NCI-H82 (cell line): Measurements from ENCODE around the gene FBXO41.
"Not testable (repeated sequence)": the region's sequence is repeated elsewhere in the genome, so short reads cannot be mapped to it uniquely, and the experiment has no call there.

Experiments used
- DNase-seq: peaks from one replicate; lab custom pipeline; 2025; lab: John Stamatoyannopoulos, UW

Gene FBXO41

DNA sequence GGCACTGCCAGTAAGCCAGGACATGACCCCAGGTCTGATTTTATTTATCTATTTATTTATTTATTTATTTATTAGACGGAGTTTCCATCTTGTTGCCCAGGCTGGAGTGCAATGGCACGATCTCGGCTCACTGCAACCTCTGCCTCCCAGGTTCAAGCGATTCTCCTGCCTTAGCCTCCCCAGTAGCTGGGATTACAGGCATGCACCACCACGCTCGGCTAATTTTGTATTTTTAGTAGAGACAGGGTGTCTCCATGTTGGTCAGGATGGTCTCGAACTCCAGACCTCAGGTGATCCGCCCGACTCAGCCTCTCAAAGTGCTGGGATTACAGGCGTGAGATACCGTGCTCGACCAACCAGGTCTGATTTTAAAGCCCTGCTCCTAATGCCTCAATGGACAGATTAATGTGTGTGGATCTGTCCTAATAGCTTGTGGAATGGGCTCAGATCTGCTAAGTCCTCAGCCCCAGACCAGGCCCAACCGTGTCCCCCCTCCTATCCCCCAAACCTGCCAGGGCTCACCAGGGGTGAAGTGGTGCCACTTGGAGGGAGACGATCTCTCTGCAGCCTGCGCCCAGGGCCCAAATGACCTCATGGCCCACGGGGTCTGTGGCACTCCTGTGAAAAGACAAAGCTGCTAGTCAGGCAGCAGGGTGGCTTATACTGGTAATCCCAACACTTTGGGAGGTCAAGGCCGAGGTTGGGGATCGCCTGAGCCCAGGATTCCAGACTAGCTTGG lies 21.4 kb downstream of the FBXO41 start:
- DNase-seq, result not testable (repeated sequence)

GRCh38 chr2:73262108-73262651 lies 22.1 kb downstream of the FBXO41 start:
- DNase-seq, result no peak

DNA sequence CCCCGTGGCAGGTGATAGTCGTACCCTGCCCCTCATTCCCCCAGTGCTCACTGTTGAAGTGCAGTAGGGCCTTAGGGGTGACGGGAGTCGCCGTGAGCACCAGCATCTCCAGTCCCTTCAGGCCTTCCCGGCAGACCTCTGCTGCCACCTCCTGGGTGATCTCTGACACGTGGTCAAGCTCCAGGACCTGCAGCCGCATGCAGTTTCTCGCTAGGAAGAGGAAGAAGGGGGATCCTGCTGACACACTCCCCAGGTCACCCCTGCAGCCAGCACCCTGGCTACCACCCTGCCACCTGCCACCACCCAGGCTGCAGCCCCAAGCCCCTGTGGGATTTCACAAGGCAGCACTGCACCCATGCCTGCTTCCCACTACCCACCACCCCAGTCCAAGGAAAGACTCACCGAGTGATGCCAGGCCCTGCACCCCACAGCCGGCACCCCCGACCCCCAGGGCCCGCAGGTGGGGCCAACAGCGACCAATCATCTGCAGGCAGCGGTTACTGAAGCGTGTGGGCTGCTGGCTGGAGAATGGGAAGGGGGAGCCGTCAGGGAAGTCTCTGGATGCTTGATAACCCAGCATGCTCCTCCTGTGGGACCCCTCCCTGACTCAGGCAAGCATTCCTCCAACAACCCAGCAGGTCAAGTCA lies 23.8 kb downstream of the FBXO41 start:
- peak; percentile 67 for DNase-seq

- DNase-seq, result no peak
Measured at GRCh38 chr2:73259704-73260337, 24.5 kb downstream of the FBXO41 start.

DNA sequence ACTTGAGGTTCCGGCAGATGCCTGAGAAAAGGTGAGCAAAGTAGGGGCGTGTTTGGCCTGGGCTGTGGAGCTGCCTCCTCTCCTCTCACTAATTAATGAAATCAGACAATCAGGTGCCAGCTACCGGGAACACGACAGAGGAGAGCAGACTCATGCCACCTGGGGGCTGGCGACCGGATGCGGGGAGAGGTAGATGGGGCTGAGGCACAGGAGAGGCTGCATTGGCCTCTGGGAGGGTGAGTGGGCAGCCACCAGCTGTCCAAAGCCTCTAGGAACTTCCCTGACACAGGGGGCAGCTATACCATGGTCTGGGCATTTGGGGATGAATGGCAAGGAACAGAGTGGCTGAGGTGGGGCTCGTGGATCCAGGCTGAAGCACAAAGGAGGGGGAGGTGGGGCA lies 25.0 kb downstream of the FBXO41 start:
- DNase-seq, result no peak

GRCh38 chr2:73258913-73259215 lies 25.4 kb downstream of the FBXO41 start:
- DNase-seq, result no peak

DNA sequence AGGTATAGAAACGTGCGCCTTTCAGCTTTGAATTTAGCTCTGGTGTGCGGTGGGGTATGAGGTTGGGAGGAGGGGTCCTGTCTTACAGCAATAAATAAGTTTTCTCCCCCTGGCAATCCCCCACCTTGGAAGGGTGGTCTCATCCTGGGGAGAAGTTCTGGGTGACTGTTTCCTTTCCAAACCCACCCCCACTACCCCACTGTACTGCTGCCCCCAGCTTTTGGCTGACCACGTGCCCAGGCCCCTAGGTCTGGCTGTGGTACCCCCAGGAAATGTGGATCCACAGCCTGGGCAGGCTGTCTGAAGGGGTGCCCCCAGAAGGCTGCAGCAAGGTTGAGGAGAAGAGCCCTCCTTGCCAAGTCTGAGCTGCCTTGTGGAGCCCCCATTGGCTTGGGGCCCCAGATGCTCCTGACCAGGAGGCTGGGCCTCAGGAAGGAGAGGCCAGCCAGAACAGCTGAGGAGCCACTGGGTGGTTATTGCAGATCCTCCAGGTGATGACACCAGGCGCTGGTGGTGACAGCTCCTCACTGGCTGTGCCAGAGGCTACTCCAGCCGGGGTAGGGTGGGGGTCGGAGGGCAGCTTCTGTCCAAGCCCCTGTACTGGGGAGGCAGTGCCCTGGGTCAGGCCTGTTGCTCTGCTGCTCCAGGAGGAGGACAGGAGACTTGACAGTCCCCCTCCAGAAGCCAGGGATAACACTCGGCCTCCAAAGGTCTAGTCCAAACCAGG lies 25.9 kb downstream of the FBXO41 start:
- no peak for DNase-seq

GRCh38 chr2:73257425-73258125 lies 26.7 kb downstream of the FBXO41 start:
- peak; percentile 51 for DNase-seq

DNA sequence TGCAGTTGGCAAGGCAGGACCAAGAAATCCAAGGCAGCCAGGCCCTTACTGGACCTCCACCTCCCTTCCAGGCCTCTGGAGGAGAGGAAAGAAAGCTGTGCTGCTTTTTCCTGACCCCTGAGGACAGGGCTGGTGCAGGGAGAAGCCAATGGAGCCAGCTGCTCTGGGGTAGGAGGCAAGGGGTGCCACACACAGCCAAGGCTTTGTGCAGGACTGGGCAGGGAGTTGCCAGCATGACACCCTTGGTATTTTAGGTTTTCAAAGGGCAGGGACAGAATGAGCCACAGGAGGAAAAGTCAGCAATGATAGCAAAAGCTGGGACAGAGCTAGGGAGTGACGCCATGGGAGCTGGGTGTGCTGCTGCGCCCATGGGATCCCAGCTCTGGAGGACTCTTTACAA lies 27.3 kb downstream of the FBXO41 start:
- DNase-seq, result no peak

GRCh38 chr2:73256618-73256922 lies 27.7 kb downstream of the FBXO41 start:
- DNase-seq, result no peak

DNA sequence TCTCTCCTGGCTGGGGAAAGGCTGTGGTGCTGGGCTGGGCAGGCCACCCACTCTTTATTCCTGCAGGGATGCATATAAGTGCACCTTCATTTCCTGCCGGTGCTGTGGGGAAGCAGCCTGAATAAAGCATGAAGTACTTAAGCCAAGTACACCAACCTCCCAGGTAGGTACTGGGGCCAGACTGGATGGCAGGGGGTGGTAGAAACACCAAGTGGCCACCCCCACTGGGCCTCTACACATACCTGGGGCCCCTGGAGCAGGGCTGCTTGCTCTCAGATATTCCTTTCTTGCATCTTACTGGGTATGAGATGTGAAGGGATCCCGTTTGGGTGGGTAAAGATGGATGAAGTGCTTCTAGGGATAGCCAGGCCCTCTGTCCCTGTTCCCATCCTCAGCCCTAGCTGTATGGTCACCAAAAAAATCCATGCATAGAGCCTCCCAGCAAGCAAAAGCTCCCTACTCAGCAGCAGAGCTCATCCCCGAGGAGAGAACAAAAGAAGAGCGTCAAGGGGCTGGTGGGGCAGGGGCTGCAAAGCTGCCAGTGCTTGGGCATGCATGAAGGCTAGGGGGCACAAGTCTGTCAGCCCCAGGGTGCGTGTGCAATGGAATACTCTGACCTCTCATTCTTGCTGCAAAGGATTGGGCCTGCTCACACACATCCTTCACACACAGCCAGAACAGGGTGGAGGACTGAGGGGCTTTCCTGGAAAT lies 28.2 kb downstream of the FBXO41 start:
- DNase-seq, result no peak

DNA sequence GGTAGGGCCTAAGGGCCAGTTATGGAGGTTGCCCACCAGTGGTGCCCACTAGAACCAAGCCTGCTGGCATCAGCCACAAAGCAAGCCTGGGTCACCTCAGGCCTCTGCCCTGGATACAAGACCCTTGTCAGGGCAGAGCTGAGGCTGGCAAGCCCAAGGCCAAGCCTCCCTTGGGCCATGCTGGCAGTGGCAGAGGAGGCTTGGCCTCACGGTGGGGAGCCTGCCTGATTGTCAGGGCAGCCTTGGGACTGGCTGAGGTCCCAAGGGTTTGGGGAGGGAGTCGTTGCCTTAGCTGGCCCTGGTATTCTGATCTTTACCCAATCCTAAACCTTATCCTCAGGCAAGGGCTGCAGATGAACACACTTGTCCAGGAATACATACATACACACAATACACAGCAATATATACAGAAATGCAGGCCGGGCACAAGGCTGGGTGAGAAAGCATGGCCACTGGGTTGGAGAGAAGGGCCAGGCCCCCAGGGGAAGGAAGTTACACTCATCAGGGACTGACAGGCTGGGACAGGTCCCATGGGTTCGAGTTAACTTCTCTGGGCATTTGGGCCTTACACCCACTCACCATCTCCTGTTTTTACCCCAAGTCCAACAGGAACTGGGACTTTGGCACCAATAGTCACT lies 29.2 kb downstream of the FBXO41 start:
- no peak for DNase-seq

DNA sequence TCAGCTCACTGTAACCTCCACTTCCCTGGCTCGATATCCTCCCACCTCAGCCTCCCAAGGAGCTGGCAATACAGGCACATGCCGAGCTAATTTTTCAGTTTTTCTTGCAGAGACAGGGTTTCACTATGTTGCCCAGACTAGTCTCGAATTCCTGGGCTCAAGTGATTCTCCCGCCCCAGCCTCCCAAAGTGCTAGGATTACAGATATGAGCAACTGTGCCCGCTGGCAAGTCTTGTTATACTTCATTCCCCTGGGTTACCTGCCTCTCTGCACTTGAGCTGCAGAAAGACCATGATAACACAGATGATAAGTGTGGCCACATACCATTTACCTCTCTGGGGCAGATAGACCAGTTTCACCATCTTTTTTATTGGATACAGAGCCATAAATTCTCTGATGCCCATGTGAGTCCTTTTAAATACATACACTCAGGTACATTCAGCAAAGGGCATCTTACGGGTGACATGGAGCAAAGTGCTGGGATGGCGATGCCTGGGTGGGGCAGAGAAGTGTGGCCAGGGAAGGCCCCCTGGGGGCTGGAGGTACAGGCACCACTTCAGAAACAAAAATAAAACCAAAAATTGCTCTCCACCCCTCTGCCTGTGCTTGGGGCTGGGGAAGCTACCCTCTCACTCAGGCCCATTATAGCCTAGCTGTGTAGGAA lies 29.8 kb downstream of the FBXO41 start:
- DNase-seq, result no peak

- DNase-seq, result no peak
Measured at GRCh38 chr2:73253901-73254300, 30.4 kb downstream of the FBXO41 start.

DNA sequence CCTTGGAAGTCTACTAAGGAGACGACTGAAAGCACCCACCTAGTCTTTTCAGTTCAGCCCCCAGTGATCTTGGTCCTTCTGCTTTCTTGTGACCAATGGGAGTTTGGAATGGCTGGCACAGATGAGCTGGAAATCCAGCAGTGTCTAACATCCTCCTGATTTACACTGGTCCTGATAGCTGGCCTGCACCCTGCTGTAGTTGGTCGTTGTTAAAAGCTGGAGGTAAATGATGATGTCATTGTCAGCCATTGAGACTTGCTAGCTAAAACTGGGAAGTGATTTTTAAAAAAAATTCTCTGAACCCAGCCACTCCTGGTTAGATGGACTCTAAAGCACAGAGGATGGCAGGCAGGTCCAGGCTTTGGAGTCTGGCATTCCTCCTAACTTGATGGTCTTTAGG lies 30.9 kb downstream of the FBXO41 start:
- no peak for DNase-seq

DNA sequence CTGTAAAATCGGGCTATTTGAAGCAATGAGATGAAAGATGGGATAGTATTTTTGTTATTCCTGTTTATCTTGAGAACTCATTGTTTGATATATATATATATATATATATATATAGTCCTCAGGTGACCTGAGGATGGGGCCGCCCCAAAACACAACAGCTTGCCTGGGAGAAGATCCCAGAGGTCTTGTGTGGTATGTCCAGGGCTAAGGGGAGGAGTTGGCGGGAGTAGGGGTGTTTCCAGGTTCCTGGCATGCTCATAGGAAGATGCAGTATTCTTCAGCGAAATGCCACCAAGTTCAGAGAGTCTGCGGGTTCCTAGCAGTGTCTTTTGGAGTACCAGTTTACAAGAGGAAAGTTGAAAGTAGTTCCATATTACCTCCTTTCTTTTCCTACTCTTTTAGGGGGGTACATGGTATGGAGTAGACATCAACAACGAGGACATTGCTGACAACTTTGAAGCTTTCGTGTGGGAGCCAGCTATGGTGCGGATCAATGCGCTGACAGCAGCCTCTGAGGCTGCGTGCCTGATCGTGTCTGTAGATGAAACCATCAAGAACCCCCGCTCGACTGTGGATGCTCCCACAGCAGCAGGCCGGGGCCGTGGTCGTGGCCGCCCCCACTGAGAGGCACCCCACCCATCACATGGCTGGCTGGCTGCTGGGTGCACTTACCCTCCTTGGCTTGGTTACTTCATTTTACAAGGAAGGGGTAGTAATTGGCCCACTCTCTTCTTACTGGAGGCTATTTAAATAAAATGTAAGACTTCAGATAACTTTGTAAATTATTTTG lies 31.8 kb downstream of the FBXO41 start:
- no peak for DNase-seq

DNA sequence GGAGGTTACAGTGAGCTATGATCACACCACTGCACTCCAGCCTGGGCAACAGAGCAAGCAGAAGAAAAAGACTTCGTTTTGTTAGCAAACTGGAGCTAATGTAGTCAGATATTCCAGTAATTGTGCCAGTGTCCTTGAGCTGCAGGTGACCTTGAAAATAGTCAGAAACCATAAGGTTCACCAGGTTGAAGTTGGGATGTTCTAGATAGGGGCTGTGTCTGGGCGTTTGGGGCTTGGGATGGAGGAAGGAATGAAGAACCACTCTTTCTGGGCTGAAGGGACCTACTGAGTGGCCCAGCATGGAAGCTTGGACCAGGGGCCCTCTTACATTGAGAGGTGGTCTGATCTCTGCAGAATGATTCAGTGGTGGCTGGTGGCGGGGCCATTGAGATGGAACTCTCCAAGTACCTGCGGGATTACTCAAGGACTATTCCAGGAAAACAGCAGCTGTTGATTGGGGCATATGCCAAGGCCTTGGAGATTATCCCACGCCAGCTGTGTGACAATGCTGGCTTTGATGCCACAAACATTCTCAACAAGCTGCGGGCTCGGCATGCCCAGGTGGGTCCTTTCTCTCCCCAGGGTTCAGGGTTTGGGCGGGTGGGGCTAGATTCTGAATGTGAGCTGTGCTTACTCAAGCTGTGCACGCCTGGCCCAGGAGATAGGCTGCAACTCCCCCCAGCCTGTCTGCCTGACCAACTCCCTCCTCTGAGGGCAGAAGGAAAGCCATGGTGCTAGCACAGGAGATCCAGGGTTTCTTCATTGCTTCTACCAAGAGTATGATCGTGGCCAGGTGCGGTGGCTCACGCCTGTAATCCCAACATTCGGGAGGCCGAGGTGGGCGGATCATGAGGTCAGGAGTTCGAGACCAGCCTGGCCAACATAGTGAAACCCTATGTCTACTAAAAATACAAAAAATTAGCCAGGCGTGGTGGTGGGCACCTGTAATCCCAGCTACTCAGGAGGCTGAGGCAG lies 33.1 kb downstream of the FBXO41 start:
- peak; percentile 77 for DNase-seq

DNA sequence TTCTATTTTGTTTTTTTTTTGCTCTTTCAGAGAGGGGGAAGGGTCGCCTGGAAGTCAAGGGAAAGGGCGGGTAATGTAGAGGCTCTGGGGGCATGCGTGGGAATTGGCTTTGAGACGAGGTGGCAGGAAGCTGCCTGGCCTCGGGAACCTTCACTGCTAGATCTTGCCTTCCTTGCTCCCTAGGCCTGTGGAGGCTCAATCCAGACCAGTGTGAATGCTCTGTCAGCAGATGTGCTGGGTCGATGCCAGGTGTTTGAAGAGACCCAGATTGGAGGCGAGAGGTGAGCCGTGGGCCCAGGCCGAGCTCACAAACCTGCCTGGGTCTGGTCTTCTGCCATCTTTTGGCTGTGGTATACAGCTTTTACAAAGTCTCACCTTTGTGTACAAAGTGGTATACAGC lies 34.6 kb downstream of the FBXO41 start:
- DNase-seq, result no peak
